H9 (cell line): ENCODE measurements around the gene GDNF. TPM values are rescaled to one million over a fixed set of nuclear protein-coding genes. Genes with fewer than 3 reads are reported as not detected.

Experiments
- DNase-seq: peaks from one replicate; pipeline ENCODE4 v3.0.0-alpha.2; 2017
- H2AFZ ChIP-seq: one replicate; pipeline ENCODE4 v1.6.1; 2013; ENCODE audit warnings: mild to moderate bottlenecking, low read length, control low read depth, moderate library complexity
- H2AK5ac ChIP-seq: 2 replicates; pipeline ENCODE4 v1.6.1; 2013; ENCODE audit warnings: low read length, control low read depth, mixed read lengths; ENCODE audit not compliant: insufficient read length
- H2BK120ac ChIP-seq: one replicate; pipeline ENCODE4 v1.6.1; 2013; ENCODE audit warnings: low read depth, mild to moderate bottlenecking, low read length, control low read depth, inconsistent platforms; ENCODE audit not compliant: poor library complexity, severe bottlenecking
- H2BK12ac ChIP-seq: 2 replicates; pipeline ENCODE4 v1.6.1; 2013; ENCODE audit warnings: low read length, control low read depth, mixed read lengths, low read depth; ENCODE audit not compliant: insufficient read length
- H2BK15ac ChIP-seq: 2 replicates; pipeline ENCODE4 v1.6.1; 2013; ENCODE audit warnings: low read depth, low read length, control low read depth
- H2BK20ac ChIP-seq: one replicate; pipeline ENCODE4 v1.6.1; 2013; ENCODE audit warnings: low read depth, mild to moderate bottlenecking, low read length, control low read depth, inconsistent platforms; ENCODE audit not compliant: poor library complexity, severe bottlenecking
- H2BK5ac ChIP-seq: 2 replicates; pipeline ENCODE4 v1.6.1; 2013; ENCODE audit warnings: low read length, control low read depth, mixed read lengths; ENCODE audit not compliant: insufficient read length
- H3K14ac ChIP-seq: 2 replicates; pipeline ENCODE4 v1.6.1; 2013; ENCODE audit warnings: low read length, control low read depth; ENCODE audit not compliant: insufficient read depth
- H3K18ac ChIP-seq: 2 replicates; pipeline ENCODE4 v1.6.1; 2013; ENCODE audit warnings: low read depth, mild to moderate bottlenecking, mixed read lengths, low read length, control low read depth; ENCODE audit not compliant: insufficient read length
- H3K23ac ChIP-seq: 2 replicates; pipeline ENCODE4 v1.6.1; 2013; ENCODE audit warnings: low read length, control low read depth, mixed read lengths, low read depth; ENCODE audit not compliant: insufficient read length
- H3K23me2 ChIP-seq: 2 replicates; pipeline ENCODE4 v1.6.1; 2013; ENCODE audit warnings: low read depth, mild to moderate bottlenecking, mixed read lengths, low read length, control low read depth; ENCODE audit not compliant: insufficient read length, poor library complexity, severe bottlenecking
- H3K27ac ChIP-seq: 2 replicates; pipeline ENCODE4 v1.5.1; 2013; ENCODE audit warnings: low read length, control low read depth, mixed read lengths, low read depth; ENCODE audit not compliant: insufficient read length
- H3K27me3 ChIP-seq: 2 replicates; pipeline ENCODE4 v1.6.1; 2013; ENCODE audit warnings: low read length, control low read depth, inconsistent platforms; ENCODE audit not compliant: insufficient read depth
- H3K4ac ChIP-seq: 2 replicates; pipeline ENCODE4 v1.6.1; 2013; ENCODE audit warnings: low read depth, mild to moderate bottlenecking, control low read depth, inconsistent platforms, low read length, moderate library complexity
- H3K4me1 ChIP-seq: 2 replicates; pipeline ENCODE4 v1.6.1; 2013; ENCODE audit warnings: low read length, control low read depth, inconsistent platforms; ENCODE audit not compliant: insufficient read depth
- H3K4me2 ChIP-seq: 2 replicates; pipeline ENCODE4 v1.6.1; 2013; ENCODE audit warnings: low read length, control low read depth, mixed read lengths; ENCODE audit not compliant: insufficient read length, insufficient read depth
- H3K56ac ChIP-seq: 2 replicates; pipeline ENCODE4 v1.6.1; 2013; ENCODE audit warnings: low read depth, mild to moderate bottlenecking, mixed read lengths, low read length, control low read depth; ENCODE audit not compliant: insufficient read length
- H3K79me1 ChIP-seq: 2 replicates; pipeline ENCODE4 v1.6.1; 2013; ENCODE audit warnings: low read depth, mild to moderate bottlenecking, moderate library complexity, low read length, control low read depth, inconsistent platforms; ENCODE audit not compliant: insufficient read depth, poor library complexity, severe bottlenecking
- H3K79me2 ChIP-seq: 2 replicates; pipeline ENCODE4 v1.6.1; 2013; ENCODE audit warnings: low read length, control low read depth, inconsistent platforms; ENCODE audit not compliant: insufficient read depth
- H3K9ac ChIP-seq: 2 replicates; pipeline ENCODE4 v1.6.1; 2013; ENCODE audit warnings: low read length, control low read depth, mixed read lengths; ENCODE audit not compliant: insufficient read length; ENCODE audit errors: extremely low read depth
- H3K9me3 ChIP-seq: one replicate; pipeline ENCODE4 v1.6.1; 2013; ENCODE audit warnings: low read depth, low read length, inconsistent platforms; ENCODE audit not compliant: control insufficient read depth
- H3T11ph ChIP-seq: one replicate; pipeline ENCODE4 v1.6.1; 2013; ENCODE audit warnings: mild to moderate bottlenecking, low read length, control low read depth, inconsistent platforms
- H4K20me1 ChIP-seq: one replicate; pipeline ENCODE4 v1.6.1; 2013; ENCODE audit not compliant: control insufficient read depth, insufficient read length, insufficient read depth
- H4K5ac ChIP-seq: 2 replicates; pipeline ENCODE4 v1.6.1; 2013; ENCODE audit warnings: low read depth, mild to moderate bottlenecking, mixed read lengths, low read length, control low read depth; ENCODE audit not compliant: insufficient read length
- H4K8ac ChIP-seq: replicated peaks from 2 replicates; pipeline ENCODE4 v1.6.1; 2013; ENCODE audit warnings: low read length, control low read depth, mixed read lengths, low read depth; ENCODE audit not compliant: insufficient read length
- H4K91ac ChIP-seq: 2 replicates; pipeline ENCODE4 v1.6.1; 2013; ENCODE audit warnings: low read depth, mild to moderate bottlenecking, moderate library complexity, mixed read lengths, low read length, control low read depth; ENCODE audit not compliant: insufficient read length
- H3K27ac Mint-ChIP-seq, 3 experiments: 2 replicates in 2 of 3; 3 replicates in 1 of 3; pipeline ENCODE4 v1.8.0; 2020 to 2021; ENCODE audit warnings: mixed read lengths in 3 of 3, mild to moderate bottlenecking in 1 of 3, moderate library complexity in 1 of 3
- H3K27me3 Mint-ChIP-seq: 2 replicates; pipeline ENCODE4 v1.8.0; 2021; ENCODE audit warnings: low read depth, mild to moderate bottlenecking, moderate library complexity, mixed read lengths
- H3K36me3 Mint-ChIP-seq, 3 experiments: 2 replicates in 2 of 3; 3 replicates in 1 of 3; pipeline ENCODE4 v1.8.0; 2020 to 2021; ENCODE audit warnings: low read depth in 3 of 3, mixed read lengths in 3 of 3; ENCODE audit not compliant: insufficient read depth in 1 of 3
- H3K4me1 Mint-ChIP-seq, 2 experiments: 2 replicates each; pipeline ENCODE4 v1.8.0; 2020; ENCODE audit warnings: mixed read lengths in 2 of 2
- H3K4me3 Mint-ChIP-seq, 2 experiments: 2 replicates in 1 of 2; 3 replicates in 1 of 2; pipeline ENCODE4 v1.8.0; 2020 to 2021; ENCODE audit warnings: mild to moderate bottlenecking in 2 of 2, mixed read lengths in 2 of 2, moderate library complexity in 1 of 2
- H3K9me3 Mint-ChIP-seq, 2 experiments: 2 replicates in 1 of 2; 3 replicates in 1 of 2; pipeline ENCODE4 v1.8.0; 2020; ENCODE audit warnings: mild to moderate bottlenecking in 2 of 2, mixed read lengths in 2 of 2, moderate library complexity in 1 of 2
- CTCF ChIP-seq: fragments of 200-600 bp; sonication (generic); conservative IDR thresholded peaks from 3 replicates; pipeline ENCODE4 v1.8.0; 2021; ENCODE audit warnings: antibody characterized with exemption, mild to moderate bottlenecking
- WGBS: extraction: QIAGEN DNeasy Blood & Tissue Kit; methylation state at CpG from one replicate; pipeline ENCODE4 v1.1.7; 2013; ENCODE audit warnings: missing lambda C conversion rate, low lambda C conversion rate, mixed read lengths; ENCODE audit not compliant: insufficient read length; ENCODE audit errors: extremely low coverage; 5-methylcytosine and 5-hydroxymethylcytosine counted together
- total RNA-seq: library from RNA; stranded (reverse); gene quantifications from 2 replicates; pipeline ENCODE4 v1.2.1, GENCODE V29; 2021

The GDNF gene
- total RNA-seq, 1 experiment from 2014 or later, result not detected

GRCh38 chr5:37804401-37804800 is 35.4 kb downstream of the GDNF start:
- H3K4me3 Mint-ChIP-seq, result no peak overlapping the region

More at GRCh38 chr5:37804401-37804800, 35.4 kb downstream of the GDNF start:
- Mint-ChIP-seq H3K27me3 (peaks cover 27% of the 10 kb centered on the region), H3K4me1 (no peaks in the 10 kb centered on the region), H3K36me3 (no peaks in the 10 kb centered on the region), H3K27ac (no peak overlapping the region), H3K9me3 (no peaks in the 10 kb centered on the region)
- Histone ChIP-seq H4K91ac (no peak overlapping the region), H3K14ac (no peak overlapping the region), H3K27me3 (no peaks in the 10 kb centered on the region; the same call in 1 of the 2 replicates), H2BK15ac (no peak overlapping the region), H3K56ac (no peak overlapping the region), H2BK120ac (no peak overlapping the region), H3K9me3 (no peaks in the 10 kb centered on the region), H3K79me1 (no peaks in the 10 kb centered on the region), H2BK5ac (no peak overlapping the region), H3K4ac (no peak overlapping the region), H3K4me1 (no peaks in the 10 kb centered on the region; the same call in 1 of the 2 replicates), H3K4me2 (no peak overlapping the region), H3T11ph (no peak overlapping the region), H3K27ac (no peak overlapping the region), H3K23me2 (no peaks in the 10 kb centered on the region), H3K18ac (no peak overlapping the region), H3K79me2 (no peaks in the 10 kb centered on the region), H4K5ac (no peak overlapping the region), H2BK12ac (no peak overlapping the region), H2AK5ac (no peak overlapping the region), H3K23ac (no peak overlapping the region), H2AFZ (no peak overlapping the region), H2BK20ac (no peak overlapping the region), H4K20me1 (no peaks in the 10 kb centered on the region), H4K8ac (no peak overlapping the region), H3K9ac (no peak overlapping the region)
- no CpG with 5 or more reads among the region's 2 CpGs for WGBS
- no peak for TF ChIP-seq CTCF
- DNase-seq, result no peak
